ENCODE data around the gene CCM2.
"Not testable (repeated sequence)": the region's sequence is repeated elsewhere in the genome, so short reads cannot be mapped to it uniquely, and the experiment has no call there.

The CCM2 gene

GRCh38 chr7:44987457-44987856, 12.5 kb upstream of the CCM2 start:
- TF ChIP-seq CTCF (IDR thresholded peaks at IDR 0.05; ENCODE audit: extremely low read depth, insufficient read depth, missing control alignments), result no peak
- no peak for DNase-seq (ENCODE audit: low spot score)
- in situ Hi-C loops (cut with MboI; ENCODE audit: low pct_unique_long_range_greater_than_20kb, low sequenced_read_pairs, unreplicated experiment), result no loop called here

GRCh38 chr7:44987996-44988395, 12.0 kb upstream of the CCM2 start:
- in situ Hi-C loops (cut with MboI; ENCODE audit: low pct_unique_long_range_greater_than_20kb, low sequenced_read_pairs, unreplicated experiment), result no loop called here
- no peak for TF ChIP-seq CTCF (IDR thresholded peaks at IDR 0.05; ENCODE audit: extremely low read depth, insufficient read depth, missing control alignments)
- DNase-seq (ENCODE audit: low spot score), result no peak

- no peak for DNase-seq (ENCODE audit: low spot score)
- in situ Hi-C loops (cut with MboI; ENCODE audit: low pct_unique_long_range_greater_than_20kb, low sequenced_read_pairs, unreplicated experiment), result no loop called here
These were observed 11.3 kb upstream of the CCM2 start for GRCh38 chr7:44988701-44989100.

GRCh38 chr7:44989132-44989531, 10.9 kb upstream of the CCM2 start:
- in situ Hi-C loops (cut with MboI; ENCODE audit: low pct_unique_long_range_greater_than_20kb, low sequenced_read_pairs, unreplicated experiment), result no loop called here
- DNase-seq (ENCODE audit: low spot score), result no peak
- TF ChIP-seq CTCF (IDR thresholded peaks at IDR 0.05; ENCODE audit: extremely low read depth, insufficient read depth, missing control alignments), result no peak

More at GRCh38 chr7:44988701-44989100, 11.3 kb upstream of the CCM2 start:
- TF ChIP-seq CTCF (IDR thresholded peaks at IDR 0.05; ENCODE audit: extremely low read depth, insufficient read depth, missing control alignments), result no peak

GRCh38 chr7:44990109-44991023, 9.6 kb upstream of the CCM2 start:
- in situ Hi-C loops (cut with MboI; ENCODE audit: low pct_unique_long_range_greater_than_20kb, low sequenced_read_pairs, unreplicated experiment), result no loop called here
- DNase-seq (ENCODE audit: low spot score), result no peak
- no peak for TF ChIP-seq CTCF (IDR thresholded peaks at IDR 0.05; ENCODE audit: extremely low read depth, insufficient read depth, missing control alignments)

- in situ Hi-C loops (cut with MboI; ENCODE audit: low pct_unique_long_range_greater_than_20kb, low sequenced_read_pairs, unreplicated experiment), result not testable (repeated sequence)
These were observed 7.8 kb upstream of the CCM2 start for GRCh38 chr7:44992004-44992795.

More at GRCh38 chr7:44992004-44992795, 7.8 kb upstream of the CCM2 start:
- not testable (repeated sequence) for DNase-seq (ENCODE audit: low spot score)

All from GM13977 (cell line).